G401.6 (cell line): ENCODE results near the gene CCRL2.

Source experiments
- FAIRE-seq: peaks from 2 replicates; lab custom pipeline; 2012; peaks lifted over from hg19 to GRCh38; lab: Jason Lieb, UNC

The CCRL2 gene, protein sequence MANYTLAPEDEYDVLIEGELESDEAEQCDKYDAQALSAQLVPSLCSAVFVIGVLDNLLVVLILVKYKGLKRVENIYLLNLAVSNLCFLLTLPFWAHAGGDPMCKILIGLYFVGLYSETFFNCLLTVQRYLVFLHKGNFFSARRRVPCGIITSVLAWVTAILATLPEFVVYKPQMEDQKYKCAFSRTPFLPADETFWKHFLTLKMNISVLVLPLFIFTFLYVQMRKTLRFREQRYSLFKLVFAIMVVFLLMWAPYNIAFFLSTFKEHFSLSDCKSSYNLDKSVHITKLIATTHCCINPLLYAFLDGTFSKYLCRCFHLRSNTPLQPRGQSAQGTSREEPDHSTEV

DNA sequence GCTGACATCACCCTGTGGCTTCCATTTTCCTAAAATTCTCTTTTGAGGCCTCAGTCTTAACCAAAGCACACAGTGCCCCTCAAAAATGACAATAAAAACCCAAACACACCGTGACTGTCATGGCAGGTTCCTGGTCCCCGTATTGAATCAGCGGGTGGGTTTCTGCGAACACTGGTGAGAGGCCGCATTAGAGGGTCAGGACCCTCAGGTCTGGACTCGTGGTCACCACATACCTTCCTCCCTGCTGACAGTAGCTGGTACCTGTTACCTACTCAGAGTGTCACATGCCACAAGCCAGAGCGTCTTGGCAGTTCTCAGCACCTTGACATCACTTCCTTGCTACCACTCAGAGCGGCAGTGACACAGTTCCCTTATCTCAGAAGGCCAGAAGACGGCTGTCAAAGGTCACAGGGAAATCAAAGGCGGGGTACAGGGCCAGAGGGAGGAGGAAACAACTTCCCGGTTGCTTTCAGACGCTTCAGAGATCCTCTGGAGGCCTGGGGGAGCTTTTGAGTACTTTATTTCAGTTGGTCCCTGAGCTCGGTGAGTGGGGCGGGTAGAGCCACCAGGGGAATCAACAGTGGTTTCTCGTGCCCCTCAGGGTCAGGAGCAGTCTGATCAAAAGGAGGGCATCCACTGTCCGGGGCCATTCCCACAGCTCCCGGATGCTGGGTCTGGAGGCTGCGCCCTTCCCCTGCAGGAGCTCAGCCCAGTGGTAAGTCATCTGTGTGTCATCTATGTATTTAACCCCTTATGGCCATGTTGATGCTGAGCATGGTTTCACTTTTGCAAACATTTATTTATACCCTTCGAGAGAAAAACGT lies at the start of gene CCRL2, which contains the start of gene CCR5AS:
Gene CCRL2, plus strand, starts transcription at position 472 of the 824 bp plus-strand sequence. CDS start 821 bp downstream, outside the sequence.
Gene CCR5AS, minus strand, starts transcription at position 279 of the 824 bp plus-strand sequence.
- no peak for FAIRE-seq

DNA sequence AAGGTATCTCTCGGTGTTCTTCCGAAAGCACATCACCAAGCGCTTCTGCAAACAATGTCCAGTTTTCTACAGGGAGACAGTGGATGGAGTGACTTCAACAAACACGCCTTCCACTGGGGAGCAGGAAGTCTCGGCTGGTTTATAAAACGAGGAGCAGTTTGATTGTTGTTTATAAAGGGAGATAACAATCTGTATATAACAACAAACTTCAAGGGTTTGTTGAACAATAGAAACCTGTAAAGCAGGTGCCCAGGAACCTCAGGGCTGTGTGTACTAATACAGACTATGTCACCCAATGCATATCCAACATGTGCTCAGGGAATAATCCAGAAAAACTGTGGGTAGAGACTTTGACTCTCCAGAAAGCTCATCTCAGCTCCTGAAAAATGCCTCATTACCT lies 48.6 kb upstream of the CCRL2 start:
- no peak for FAIRE-seq

DNA sequence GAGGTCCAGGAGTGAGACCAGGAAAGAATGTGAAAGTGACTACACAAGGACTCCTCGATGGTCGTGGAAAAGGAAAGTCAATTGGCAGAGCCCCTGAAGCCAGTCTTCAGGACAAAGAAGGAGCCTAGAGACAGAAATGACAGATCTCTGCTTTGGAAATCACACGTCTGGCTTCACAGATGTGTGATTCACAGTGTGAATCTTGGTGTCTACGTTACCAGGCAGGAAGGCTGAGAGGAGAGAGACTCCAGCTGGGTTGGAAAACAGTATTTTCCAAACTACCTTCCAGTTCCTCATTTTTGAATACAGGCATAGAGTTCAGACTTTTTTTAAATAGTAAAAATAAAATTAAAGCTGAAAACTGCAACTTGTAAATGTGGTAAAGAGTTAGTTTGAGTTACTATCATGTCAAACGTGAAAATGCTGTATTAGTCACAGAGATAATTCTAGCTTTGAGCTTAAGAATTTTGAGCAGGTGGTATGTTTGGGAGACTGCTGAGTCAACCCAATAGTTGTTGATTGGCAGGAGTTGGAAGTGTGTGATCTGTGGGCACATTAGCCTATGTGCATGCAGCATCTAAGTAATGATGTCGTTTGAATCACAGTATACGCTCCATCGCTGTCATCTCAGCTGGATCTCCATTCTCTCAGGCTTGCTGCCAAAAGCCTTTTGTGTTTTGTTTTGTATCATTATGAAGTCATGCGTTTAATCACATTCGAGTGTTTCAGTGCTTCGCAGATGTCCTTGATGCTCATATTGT lies 47.1 kb upstream of the CCRL2 start:
- no peak for FAIRE-seq

DNA sequence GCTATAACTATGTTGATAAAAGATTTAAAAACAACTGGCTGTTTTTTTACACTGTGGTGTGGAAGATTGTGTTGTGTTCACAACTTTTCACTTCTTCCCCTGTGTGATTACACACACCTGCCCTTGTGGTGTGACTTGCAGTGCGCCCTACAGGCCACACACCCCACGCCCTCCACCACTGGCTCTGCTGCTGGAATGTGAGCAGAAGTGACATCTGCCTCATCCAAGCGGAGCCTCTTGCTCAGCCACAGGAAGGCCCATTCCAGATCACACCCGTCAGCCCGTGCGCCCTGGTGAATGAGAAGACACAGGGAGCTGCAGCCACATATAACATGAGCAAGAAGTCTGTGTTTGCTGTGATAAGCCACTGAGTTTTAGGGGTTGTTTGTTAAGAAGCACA lies 46.2 kb upstream of the CCRL2 start:
- FAIRE-seq = no peak

DNA sequence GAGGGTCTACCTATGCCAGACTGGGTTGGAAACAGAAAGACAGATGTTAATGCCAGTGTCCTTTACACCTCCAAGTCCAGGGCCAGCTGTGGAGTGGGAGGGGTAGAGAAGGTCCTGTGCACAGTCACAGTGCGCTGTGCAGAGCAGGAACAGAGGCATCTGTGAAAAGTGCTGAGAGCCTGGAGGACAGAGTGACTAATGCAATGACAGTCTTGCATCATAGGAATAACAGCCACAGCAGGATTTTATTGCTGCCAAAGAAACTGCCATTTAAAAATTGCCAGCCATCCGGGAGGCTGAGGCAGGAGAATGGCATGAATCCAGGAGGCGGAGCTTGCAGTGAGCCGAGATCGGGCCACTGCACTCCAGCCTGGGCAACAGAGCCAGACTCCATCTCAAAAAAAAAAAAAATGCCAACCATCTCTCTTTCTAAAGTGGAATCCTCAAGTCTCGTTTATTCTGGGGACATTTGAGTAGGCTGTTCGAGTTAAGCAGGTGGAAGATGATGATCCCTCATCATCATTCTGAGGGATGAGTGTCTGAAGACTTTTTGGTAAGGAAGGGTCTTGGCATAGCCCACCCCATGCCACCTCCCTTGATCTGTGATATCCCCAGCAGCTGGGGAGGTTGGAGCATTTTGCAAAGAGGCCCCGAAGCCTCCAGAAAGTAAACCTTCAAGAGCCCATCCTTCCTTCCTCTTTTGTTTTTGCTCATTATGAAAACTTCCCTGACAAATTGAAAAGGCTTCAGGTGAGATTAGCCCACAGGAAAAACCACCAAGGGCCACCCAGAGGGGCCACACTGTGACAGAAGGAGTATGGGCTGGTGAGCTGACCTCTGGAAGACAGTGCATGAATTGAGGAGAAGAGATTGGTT lies 45.4 kb upstream of the CCRL2 start:
- no peak for FAIRE-seq

DNA sequence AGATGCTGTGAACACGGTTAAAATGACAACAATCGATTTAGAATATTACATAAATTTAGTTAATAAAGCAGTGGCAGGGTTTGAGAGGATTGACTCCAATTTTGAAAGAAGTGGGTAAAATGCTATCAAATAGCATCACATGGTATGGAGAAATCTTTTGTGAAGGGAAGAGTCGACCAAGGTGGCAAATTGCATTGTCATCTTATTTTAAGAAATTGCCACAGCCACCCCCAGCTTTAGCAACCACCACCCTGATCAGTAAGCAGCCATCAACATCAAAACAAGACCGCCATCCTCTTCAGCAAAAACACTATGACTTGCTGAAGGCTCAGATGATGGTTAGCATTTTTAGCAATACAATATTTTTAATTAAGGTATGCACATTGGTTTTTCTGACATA lies 42.0 kb upstream of the CCRL2 start:
- FAIRE-seq = no peak

DNA sequence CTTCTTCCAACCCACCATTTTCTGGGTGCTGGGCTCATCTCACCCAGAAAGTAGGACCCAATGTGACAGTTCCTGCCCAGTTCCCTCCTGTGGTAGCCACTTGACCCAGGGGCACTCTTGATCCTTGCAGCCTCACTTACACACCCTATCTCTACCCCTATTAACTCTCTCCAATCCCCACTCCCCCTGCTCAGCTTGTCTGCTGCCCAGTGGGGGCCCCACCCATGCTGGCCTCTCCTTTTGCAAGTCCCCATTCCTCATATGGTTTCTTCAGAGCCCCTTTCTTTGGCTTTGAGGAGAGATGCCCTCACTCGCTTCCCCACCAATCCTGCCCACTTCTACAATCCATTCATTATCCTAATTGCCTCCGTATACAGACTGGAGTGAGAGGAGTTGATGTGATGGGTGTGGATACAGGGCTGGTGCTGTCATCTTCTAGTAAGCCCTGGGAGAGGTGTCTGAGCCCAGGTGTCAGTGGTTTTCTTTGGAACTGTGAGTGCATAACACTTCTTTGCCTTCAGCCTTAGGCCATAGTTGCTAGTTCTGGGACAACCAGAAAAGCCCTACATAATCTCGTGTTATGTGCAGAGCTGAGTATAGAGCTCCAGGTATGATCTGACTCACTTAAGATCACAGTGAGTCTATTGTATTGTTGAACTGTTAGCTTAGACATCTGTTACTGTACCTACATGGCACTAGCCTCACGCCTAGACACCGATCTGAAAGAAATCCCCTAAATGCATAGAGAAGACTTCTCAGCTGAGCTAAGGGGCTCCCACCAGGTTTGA lies 41.1 kb upstream of the CCRL2 start:
- no peak for FAIRE-seq

DNA sequence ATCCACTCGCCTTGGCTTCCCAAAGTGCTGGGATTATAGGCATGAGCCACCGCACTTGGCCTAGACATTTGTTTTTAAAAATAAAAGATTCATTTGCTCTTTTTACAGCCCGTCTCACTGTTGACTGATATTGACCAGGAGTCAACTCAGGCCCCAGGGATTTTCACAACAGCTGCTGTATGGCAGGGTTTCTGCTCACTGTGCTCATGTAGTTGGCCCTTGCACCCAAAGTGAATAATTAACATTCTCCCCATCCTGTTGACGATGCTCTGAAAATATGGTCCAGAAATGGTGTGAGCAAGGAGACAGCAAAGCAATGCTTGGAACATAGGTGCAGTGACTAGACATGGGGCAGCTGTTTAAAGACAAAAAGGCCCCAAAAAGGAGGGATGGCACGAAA lies 39.2 kb upstream of the CCRL2 start:
- no peak for FAIRE-seq

DNA sequence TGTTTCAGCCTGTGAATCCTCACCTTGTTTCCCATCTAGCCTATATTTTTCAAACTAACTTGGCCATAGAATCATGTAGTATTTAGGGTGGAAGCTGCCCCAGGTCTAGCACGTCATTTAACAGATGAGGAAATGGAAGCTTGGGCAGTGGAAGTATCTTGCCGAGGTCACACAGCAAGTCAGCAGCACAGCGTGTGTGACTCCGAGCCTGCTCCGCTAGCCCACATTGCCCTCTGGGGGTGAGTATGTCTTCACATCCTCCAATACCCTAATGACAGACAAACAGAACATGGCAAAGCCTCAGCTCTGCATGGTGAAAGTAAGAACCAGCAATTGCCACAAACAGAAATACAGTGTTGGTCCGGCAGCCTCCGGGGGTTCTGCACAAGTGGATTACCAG lies 38.5 kb upstream of the CCRL2 start:
- FAIRE-seq = no peak

DNA sequence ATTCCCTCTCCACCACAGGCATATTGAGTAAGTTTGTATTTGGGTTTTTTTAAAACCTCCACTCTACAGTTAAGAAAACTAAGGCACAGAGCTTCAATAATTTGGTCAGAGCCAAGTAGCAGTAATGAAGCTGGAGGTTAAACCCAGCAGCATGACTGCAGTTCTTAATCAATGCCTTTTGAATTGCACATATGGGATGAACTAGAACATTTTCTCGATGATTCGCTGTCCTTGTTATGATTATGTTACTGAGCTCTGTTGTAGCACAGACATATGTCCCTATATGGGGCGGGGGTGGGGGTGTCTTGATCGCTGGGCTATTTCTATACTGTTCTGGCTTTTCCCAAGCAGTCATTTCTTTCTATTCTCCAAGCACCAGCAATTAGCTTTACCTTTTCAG lies 37.9 kb upstream of the CCRL2 start:
- FAIRE-seq = no peak

DNA sequence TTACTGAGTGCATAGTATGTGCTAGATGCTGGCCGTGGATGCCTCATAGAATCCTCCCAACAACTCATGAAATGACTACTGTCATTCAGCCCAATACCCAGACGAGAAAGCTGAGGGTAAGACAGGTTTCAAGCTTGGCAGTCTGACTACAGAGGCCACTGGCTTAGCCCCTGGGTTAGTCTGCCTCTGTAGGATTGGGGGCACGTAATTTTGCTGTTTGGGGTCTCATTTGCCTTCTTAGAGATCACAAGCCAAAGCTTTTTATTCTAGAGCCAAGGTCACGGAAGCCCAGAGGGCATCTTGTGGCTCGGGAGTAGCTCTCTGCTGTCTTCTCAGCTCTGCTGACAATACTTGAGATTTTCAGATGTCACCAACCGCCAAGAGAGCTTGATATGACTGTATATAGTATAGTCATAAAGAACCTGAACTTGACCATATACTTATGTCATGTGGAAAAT lies 37.4 kb upstream of the CCRL2 start:
- no peak for FAIRE-seq

DNA sequence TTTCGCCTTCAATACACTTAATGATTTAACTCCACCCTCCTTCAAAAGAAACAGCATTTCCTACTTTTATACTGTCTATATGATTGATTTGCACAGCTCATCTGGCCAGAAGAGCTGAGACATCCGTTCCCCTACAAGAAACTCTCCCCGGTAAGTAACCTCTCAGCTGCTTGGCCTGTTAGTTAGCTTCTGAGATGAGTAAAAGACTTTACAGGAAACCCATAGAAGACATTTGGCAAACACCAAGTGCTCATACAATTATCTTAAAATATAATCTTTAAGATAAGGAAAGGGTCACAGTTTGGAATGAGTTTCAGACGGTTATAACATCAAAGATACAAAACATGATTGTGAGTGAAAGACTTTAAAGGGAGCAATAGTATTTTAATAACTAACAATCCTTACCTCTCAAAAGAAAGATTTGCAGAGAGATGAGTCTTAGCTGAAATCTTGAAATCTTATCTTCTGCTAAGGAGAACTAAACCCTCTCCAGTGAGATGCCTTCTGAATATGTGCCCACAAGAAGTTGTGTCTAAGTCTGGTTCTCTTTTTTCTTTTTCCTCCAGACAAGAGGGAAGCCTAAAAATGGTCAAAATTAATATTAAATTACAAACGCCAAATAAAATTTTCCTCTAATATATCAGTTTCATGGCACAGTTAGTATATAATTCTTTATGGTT lies 36.1 kb upstream of the CCRL2 start, which contains the start of gene CCR5:
Gene CCR5, plus strand, starts transcription at position 108 of the 680 bp plus-strand sequence. CDS start 1,957 bp downstream, outside the sequence.
- no peak for FAIRE-seq

DNA sequence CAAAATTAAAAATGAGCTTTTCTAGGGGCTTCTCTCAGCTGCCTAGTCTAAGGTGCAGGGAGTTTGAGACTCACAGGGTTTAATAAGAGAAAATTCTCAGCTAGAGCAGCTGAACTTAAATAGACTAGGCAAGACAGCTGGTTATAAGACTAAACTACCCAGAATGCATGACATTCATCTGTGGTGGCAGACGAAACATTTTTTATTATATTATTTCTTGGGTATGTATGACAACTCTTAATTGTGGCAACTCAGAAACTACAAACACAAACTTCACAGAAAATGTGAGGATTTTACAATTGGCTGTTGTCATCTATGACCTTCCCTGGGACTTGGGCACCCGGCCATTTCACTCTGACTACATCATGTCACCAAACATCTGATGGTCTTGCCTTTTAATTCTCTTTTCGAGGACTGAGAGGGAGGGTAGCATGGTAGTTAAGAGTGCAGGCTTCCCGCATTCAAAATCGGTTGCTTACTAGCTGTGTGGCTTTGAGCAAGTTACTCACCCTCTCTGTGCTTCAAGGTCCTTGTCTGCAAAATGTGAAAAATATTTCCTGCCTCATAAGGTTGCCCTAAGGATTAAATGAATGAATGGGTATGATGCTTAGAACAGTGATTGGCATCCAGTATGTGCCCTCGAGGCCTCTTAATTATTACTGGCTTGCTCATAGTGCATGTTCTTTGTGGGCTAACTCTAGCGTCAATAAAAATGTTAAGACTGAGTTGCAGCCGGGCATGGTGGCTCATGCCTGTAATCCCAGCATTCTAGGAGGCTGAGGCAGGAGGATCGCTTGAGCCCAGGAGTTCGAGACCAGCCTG lies 35.3 kb upstream of the CCRL2 start:
- no peak for FAIRE-seq

DNA sequence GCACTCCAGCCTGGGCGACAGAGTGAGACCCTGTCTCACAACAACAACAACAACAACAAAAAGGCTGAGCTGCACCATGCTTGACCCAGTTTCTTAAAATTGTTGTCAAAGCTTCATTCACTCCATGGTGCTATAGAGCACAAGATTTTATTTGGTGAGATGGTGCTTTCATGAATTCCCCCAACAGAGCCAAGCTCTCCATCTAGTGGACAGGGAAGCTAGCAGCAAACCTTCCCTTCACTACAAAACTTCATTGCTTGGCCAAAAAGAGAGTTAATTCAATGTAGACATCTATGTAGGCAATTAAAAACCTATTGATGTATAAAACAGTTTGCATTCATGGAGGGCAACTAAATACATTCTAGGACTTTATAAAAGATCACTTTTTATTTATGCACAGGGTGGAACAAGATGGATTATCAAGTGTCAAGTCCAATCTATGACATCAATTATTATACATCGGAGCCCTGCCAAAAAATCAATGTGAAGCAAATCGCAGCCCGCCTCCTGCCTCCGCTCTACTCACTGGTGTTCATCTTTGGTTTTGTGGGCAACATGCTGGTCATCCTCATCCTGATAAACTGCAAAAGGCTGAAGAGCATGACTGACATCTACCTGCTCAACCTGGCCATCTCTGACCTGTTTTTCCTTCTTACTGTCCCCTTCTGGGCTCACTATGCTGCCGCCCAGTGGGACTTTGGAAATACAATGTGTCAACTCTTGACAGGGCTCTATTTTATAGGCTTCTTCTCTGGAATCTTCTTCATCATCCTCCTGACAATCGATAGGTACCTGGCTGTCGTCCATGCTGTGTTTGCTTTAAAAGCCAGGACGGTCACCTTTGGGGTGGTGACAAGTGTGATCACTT lies 34.3 kb upstream of the CCRL2 start:
- FAIRE-seq = peak; percentile 69

DNA sequence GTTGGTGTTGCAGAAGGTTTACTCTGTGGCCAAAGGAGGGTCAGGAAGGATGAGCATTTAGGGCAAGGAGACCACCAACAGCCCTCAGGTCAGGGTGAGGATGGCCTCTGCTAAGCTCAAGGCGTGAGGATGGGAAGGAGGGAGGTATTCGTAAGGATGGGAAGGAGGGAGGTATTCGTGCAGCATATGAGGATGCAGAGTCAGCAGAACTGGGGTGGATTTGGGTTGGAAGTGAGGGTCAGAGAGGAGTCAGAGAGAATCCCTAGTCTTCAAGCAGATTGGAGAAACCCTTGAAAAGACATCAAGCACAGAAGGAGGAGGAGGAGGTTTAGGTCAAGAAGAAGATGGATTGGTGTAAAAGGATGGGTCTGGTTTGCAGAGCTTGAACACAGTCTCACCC lies 32.3 kb upstream of the CCRL2 start:
- FAIRE-seq = no peak

DNA sequence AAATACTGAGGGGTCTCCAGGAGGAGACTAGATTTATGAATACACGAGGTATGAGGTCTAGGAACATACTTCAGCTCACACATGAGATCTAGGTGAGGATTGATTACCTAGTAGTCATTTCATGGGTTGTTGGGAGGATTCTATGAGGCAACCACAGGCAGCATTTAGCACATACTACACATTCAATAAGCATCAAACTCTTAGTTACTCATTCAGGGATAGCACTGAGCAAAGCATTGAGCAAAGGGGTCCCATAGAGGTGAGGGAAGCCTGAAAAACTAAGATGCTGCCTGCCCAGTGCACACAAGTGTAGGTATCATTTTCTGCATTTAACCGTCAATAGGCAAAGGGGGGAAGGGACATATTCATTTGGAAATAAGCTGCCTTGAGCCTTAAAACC lies 31.8 kb upstream of the CCRL2 start:
- no peak for FAIRE-seq

DNA sequence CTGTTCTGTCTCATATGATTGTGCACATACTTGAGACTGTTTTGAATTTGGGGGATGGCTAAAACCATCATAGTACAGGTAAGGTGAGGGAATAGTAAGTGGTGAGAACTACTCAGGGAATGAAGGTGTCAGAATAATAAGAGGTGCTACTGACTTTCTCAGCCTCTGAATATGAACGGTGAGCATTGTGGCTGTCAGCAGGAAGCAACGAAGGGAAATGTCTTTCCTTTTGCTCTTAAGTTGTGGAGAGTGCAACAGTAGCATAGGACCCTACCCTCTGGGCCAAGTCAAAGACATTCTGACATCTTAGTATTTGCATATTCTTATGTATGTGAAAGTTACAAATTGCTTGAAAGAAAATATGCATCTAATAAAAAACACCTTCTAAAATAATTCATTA lies 31.2 kb upstream of the CCRL2 start:
- no peak for FAIRE-seq

DNA sequence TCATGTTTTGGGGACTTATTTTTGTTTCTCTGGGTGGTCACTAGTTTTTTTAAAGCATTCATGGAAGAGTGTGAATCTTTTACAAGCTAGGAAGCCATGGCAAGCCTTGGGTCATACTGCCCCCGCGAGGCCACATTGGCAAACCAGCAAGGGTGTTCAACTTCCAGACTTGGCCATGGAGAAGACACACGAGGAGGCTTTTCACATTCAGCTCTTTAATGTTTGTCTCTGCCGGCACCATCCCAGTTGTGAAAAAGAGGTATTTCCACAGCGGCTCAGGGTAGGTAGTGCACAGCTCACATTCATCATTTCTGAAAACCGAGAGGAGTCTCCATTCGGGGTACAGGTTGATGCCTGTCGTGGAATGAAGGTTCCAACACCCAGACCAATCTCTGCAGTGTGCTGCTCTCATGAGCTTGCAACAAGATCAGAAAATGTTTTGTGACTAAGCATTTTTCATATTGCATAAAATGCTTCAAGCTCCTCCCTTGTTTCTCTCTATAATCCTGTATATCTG lies 28.6 kb upstream of the CCRL2 start:
- peak; percentile 77 for FAIRE-seq
